ENCODE results near the gene GOSR2. TPM values are rescaled to one million over a fixed set of nuclear protein-coding genes. Genes with fewer than 3 reads are reported as not detected.

Gene GOSR2
- total and polyA plus RNA-seq, 2 of the 13 experiments (the other 11 are each of a cell fraction or from before 2014, with no cell fraction given): 61.5 to 63.9 TPM

- Histone ChIP-seq H3K36me3 (replicated peaks in 1 of 2; ENCODE audit: control insufficient read depth in 1 of 2, insufficient read depth in 2 of 2, low read length in 2 of 2) (peaks cover 66 to 94% of the 10 kb centered on the region in 2 experiments), H3K4me1 (ENCODE audit: insufficient read depth, low read length) (peaks cover 4% of the 10 kb centered on the region; the same call in 1 of the 2 replicates), H3K4me2 (ENCODE audit: low read depth, low read length) (no peak overlapping the region), H3K9ac (ENCODE audit: insufficient read depth, low read depth, low read length) (no peak overlapping the region), H3K9me3 (ENCODE audit: low read length) (no peaks in the 10 kb centered on the region), H3K27me3 (ENCODE audit: control insufficient read depth in 1 of 2, insufficient read depth in 2 of 2, low read length in 2 of 2) (no peaks in the 10 kb centered on the region), H2AFZ (ENCODE audit: low read length) (no peak overlapping the region), H3K4me3 (replicated peaks in 1 of 3; ENCODE audit: insufficient read depth in 1 of 3, low read depth in 2 of 3, low read length in 3 of 3) (no peak overlapping the region), H4K20me1 (ENCODE audit: insufficient read depth, low read length) (no peaks in the 10 kb centered on the region), H3K27ac (ENCODE audit: extremely low read length, insufficient read depth, low read length) (no peak overlapping the region), H3K79me2 (ENCODE audit: insufficient read depth, low read length) (no peaks in the 10 kb centered on the region)
- CTCF ChIA-PET (ENCODE audit: low intra/inter-chr PET ratio, low total read pairs): no interaction called here
- no TSS peak for BruUV-seq (replicated peaks)
- intact Hi-C loops (cut with micrococcal nuclease; ENCODE audit: unreplicated experiment) (no loop called here), in situ Hi-C loops (cut with HindIII; ENCODE audit: extremely low pct_ligation_motif_present, low pct_unique_long_range_greater_than_20kb) (loop anchor here (10.0 kb wide), 1 partner anchor 61 kb away; no protein-coding TSS in a partner anchor)
- FAIRE-seq (no peak), DNase-seq (ENCODE audit: low spot score) (no peak), ATAC-seq (no peak)
- 98% methylated on average over 7 of the region's 7 CpGs for WGBS (ENCODE audit: low lambda C conversion rate)
- TF ChIP-seq ZNF800 (CRISPR knock-in tag; IDR thresholded peaks at IDR 0.05): no peak
- no peak for TF ChIP-seq ZBTB40 (IDR thresholded peaks at IDR 0.05)
- TF ChIP-seq ZBTB40 (CRISPR knock-in tag; IDR thresholded peaks at IDR 0.05): no peak
- TF ChIP-seq NCOA1 (CRISPR knock-in tag; IDR thresholded peaks at IDR 0.05): no peak
- TF ChIP-seq RBM22 (optimal IDR thresholded peaks at IDR 0.05; ENCODE audit: low read length): peak; percentile 24
- no peak for TF ChIP-seq THAP11 (CRISPR knock-in tag; IDR thresholded peaks at IDR 0.05)
- POLR2A ChIA-PET: no interaction called here
Measured at GRCh38 chr17:46935658-46936266, 12.8 kb downstream of the GOSR2 start.

All from HepG2 (cell line).